Lower leg skin (tissue), 3 donors: ENCODE results near the gene TNNI2.

Source experiments
- POLR2A ChIP-seq, 2 donors: fragments of 450-650 bp; IDR thresholded peaks; one replicate each; pipeline ENCODE4 v1.6.1; 2016 to 2017; ENCODE audit warnings: antibody characterized with exemption in 2 of 2, mild to moderate bottlenecking in 1 of 2, moderate library complexity in 1 of 2
- TF ChIP-seq, protein P1 (sequence below), 3 donors: fragments of 450-650 bp; IDR thresholded peaks; one replicate each; pipeline ENCODE4 v1.5.1; 2016; ENCODE audit warnings: antibody characterized with exemption in 3 of 3, mild to moderate bottlenecking in 3 of 3, moderate library complexity in 2 of 3

DNA sequence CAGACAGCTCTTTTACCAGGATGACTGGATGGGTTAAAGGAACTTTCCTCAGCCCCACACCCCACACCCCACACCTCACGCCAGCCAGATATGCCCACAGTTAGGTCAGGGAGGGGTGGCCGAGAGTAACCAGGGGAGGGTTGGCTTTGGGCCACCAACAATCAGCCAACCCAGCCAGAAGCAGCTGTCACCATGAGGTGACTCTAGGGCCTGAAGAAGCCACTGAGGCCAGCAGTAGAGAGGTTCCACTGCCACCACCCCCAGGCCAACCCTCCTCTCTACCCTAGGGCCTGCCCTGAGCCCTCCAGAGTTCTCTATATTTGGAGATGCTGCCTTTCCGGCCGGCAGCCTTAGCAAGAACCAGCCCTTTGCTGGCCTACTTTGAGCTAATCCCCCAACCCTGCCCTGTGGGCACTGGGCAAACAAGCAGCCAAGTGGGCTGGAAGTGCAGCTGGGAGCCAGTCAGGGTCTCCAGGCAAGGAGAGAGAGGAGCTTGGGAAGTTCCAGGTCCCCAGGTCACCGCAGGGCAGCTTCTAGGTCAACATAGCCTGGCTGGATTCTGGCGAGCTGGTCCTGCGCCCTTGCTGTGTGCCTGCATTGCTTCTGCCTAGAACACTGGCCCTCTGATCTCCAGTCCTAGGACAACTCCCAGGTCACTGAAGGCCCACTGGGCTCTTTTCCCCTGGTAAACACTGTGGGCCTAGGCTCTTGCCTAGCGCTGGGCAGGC is 16.0 kb upstream of the TNNI2 start:
- TF ChIP-seq, protein P1, sequence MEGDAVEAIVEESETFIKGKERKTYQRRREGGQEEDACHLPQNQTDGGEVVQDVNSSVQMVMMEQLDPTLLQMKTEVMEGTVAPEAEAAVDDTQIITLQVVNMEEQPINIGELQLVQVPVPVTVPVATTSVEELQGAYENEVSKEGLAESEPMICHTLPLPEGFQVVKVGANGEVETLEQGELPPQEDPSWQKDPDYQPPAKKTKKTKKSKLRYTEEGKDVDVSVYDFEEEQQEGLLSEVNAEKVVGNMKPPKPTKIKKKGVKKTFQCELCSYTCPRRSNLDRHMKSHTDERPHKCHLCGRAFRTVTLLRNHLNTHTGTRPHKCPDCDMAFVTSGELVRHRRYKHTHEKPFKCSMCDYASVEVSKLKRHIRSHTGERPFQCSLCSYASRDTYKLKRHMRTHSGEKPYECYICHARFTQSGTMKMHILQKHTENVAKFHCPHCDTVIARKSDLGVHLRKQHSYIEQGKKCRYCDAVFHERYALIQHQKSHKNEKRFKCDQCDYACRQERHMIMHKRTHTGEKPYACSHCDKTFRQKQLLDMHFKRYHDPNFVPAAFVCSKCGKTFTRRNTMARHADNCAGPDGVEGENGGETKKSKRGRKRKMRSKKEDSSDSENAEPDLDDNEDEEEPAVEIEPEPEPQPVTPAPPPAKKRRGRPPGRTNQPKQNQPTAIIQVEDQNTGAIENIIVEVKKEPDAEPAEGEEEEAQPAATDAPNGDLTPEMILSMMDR (IDR thresholded peaks at IDR 0.05): no peak
- no peak for TF ChIP-seq POLR2A (IDR thresholded peaks at IDR 0.05)
